Body of pancreas (tissue), 4 donors: ENCODE data around the gene AGAP3. TPM values are rescaled to one million over a fixed set of nuclear protein-coding genes. Genes with fewer than 3 reads are reported as not detected.

Source experiments
- ATAC-seq: fragments of 150-250 bp; one replicate; pipeline ENCODE4 v1.9.1; 2016
- DNase-seq, 4 donors: peaks; one replicate each; pipeline ENCODE4 v3.0.0-alpha.2; 2019
- H3K27ac ChIP-seq, 4 donors: fragments of 200-600 bp; sonication (generic); 1 replicate in 3 of 4; 2 replicates in 1 of 4; pipeline versions ENCODE4 v1.5.1 to v1.6.1; 2016 to 2019; ENCODE audit warnings: mild to moderate bottlenecking in 1 of 4, mixed read lengths in 1 of 4, moderate library complexity in 1 of 4
- H3K27me3 ChIP-seq, 2 donors: fragments of 200-600 bp; sonication (generic); one replicate each; pipeline ENCODE4 v1.6.0; 2016; ENCODE audit warnings: mild to moderate bottlenecking in 1 of 2
- H3K36me3 ChIP-seq, 2 donors: fragments of 200-600 bp; sonication (generic); replicated peaks in 1 of 2; 2 replicates each; pipeline ENCODE4 v1.5.1; 2016; ENCODE audit warnings: low read depth in 2 of 2; ENCODE audit not compliant: insufficient read depth in 1 of 2
- H3K4me1 ChIP-seq: fragments of 200-600 bp; sonication (generic); one replicate; pipeline ENCODE4 v1.6.0; 2016
- H3K4me3 ChIP-seq, 2 donors: fragments of 200-600 bp; sonication (generic); 1 replicate in 1 of 2; 2 replicates in 1 of 2; pipeline ENCODE4 v1.5.1; 2016 to 2019
- H3K9me3 ChIP-seq, 3 donors: fragments of 200-600 bp; sonication (generic); 1 replicate in 2 of 3; 2 replicates in 1 of 3; pipeline ENCODE4 v1.5.1; 2016
- POLR2A ChIP-seq, 3 donors: fragments of 450-650 bp; IDR thresholded peaks; one replicate each; pipeline ENCODE4 v1.6.1; 2016; ENCODE audit warnings: antibody characterized with exemption in 3 of 3, mild to moderate bottlenecking in 2 of 3
- WGBS, 2 donors: methylation state at CpG; one replicate each; pipeline ENCODE4 v1.1.5; 2017; 5-methylcytosine and 5-hydroxymethylcytosine counted together
- intact Hi-C: fragments of 100-400 bp; cut with DNase I; formaldehyde crosslinking; loops from one replicate; pipeline ENCODE4 v1.15.1; 2023
- total RNA-seq, 2 donors: library from RNA; depleted of rRNA; stranded (reverse); fragments of >200 nt; gene quantifications; one replicate each; pipeline ENCODE4 v1.1.0, GENCODE V29; 2016
- TF ChIP-seq, protein P1 (sequence below), 7 experiments: fragments of 450-650 bp in 4 of 7; fragments of 200-600 bp in 3 of 7; sonication (generic) in 3 of 7; IDR thresholded peaks; one replicate each; pipeline ENCODE4 v1.5.1; 2016 to 2019; ENCODE audit warnings: antibody characterized with exemption in 7 of 7

Gene AGAP3
- total RNA-seq, 2 donors from 2014 or later, result 45.4 to 104 TPM

DNA sequence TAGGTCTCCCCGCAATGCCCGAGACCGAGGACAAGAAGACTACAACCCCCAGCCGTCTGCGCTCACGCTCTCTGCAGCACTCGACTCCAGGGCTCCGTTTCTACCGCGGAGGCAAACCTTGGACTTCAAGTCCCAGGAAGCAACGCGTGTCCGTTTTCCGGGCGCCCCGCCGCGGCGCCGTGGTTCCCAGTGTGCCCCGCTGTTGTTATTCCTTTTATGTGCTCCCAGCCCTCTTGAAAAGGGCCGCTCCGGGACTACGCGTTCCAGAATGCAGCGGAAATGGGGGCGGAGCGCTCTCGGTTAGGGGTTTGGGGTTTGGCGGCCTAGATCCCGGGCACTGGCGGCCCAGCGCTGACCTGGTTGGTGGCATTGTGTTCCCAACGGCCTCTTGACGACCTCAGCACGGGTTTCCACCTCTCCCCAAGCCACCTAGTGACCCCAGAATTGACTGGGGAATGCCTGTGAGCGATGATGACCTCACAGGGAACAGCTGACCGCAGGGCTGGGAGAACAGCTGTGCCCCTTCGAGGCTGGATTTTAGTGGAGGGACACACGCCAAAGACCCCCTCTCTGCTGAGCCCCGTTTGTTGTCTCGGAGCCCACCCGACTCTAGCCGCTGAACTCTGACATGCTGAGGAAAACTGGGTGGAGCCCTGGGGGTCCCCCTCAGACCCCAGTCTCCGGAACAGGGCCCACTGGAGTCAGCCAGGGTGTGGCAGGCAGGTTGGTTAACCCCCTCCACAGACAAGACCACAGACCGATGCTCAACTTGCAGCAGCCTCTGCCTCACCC, 28.1 kb upstream of the AGAP3 start:
- Histone ChIP-seq H3K4me1 (peaks cover 49% of the 10 kb centered on the region), H3K9me3 (no peaks in the 10 kb centered on the region), H3K27ac (peak overlapping the region; percentile 92 to 98 (median 96)), H3K36me3 (no peaks in the 10 kb centered on the region), H3K4me3 (peak overlapping the region in 1 of 2 donors; percentile 57), H3K27me3 (no peaks in the 10 kb centered on the region)
- TF ChIP-seq, protein P1, sequence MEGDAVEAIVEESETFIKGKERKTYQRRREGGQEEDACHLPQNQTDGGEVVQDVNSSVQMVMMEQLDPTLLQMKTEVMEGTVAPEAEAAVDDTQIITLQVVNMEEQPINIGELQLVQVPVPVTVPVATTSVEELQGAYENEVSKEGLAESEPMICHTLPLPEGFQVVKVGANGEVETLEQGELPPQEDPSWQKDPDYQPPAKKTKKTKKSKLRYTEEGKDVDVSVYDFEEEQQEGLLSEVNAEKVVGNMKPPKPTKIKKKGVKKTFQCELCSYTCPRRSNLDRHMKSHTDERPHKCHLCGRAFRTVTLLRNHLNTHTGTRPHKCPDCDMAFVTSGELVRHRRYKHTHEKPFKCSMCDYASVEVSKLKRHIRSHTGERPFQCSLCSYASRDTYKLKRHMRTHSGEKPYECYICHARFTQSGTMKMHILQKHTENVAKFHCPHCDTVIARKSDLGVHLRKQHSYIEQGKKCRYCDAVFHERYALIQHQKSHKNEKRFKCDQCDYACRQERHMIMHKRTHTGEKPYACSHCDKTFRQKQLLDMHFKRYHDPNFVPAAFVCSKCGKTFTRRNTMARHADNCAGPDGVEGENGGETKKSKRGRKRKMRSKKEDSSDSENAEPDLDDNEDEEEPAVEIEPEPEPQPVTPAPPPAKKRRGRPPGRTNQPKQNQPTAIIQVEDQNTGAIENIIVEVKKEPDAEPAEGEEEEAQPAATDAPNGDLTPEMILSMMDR (IDR thresholded peaks at IDR 0.05), result peak in 1 of 7 experiments; percentile 7
- peak; percentile 43 to 87 (median 83) for TF ChIP-seq POLR2A (IDR thresholded peaks at IDR 0.05)
- intact Hi-C loops, result no loop called here
- peak; percentile 99 to 100 (median 99) for DNase-seq
- ATAC-seq, result peak; percentile 83
- WGBS, 2 donors, result 1 to 4% methylated on average over 5 to 46 of the region's 46 CpGs

DNA sequence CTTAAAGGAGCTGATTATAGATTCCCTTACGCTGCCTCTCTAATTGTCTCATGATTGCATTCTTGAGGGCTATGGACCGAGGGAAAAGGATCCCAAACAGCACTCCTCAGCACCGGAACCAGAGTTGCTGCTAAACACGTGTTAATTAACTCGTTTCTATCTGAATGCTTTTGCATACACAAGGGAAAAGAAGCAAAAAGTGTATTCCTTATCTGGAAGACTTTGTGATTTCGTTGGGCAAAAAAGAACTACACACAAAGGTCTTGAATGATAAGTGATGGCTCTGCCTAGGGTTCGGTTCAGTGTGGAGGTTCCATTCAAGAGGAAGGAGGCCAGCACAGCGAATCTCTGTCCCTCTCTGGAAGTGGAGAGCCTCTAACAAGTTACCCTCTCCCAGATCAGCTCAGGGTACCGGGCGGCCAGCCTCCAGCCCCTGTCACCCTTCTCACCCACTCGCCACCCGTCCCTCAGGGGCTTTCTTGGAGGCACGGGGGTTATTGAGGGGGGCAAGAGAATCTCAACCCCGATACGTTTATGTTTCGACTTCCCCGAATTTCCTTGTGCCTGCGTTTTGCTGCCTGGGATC, 27.4 kb upstream of the AGAP3 start:
- H3K4me3 ChIP-seq, result no peak overlapping the region
- peak in 1 of 4 donors; percentile 23 for DNase-seq
- no peak for ATAC-seq
- 5 to 6% methylated on average over 7 to 18 of the region's 18 CpGs for WGBS, 2 donors
- no peaks in the 10 kb centered on the region for H3K27me3 ChIP-seq
- no peaks in the 10 kb centered on the region for H3K9me3 ChIP-seq
- H3K27ac ChIP-seq, result peak overlapping the region; percentile 92 to 98 (median 96)
- intact Hi-C loops, result no loop called here
- H3K36me3 ChIP-seq, result no peaks in the 10 kb centered on the region
- peaks cover 56% of the 10 kb centered on the region for H3K4me1 ChIP-seq
- TF ChIP-seq, protein P1 (IDR thresholded peaks at IDR 0.05), result no peak
- TF ChIP-seq POLR2A (IDR thresholded peaks at IDR 0.05), result no peak

DNA sequence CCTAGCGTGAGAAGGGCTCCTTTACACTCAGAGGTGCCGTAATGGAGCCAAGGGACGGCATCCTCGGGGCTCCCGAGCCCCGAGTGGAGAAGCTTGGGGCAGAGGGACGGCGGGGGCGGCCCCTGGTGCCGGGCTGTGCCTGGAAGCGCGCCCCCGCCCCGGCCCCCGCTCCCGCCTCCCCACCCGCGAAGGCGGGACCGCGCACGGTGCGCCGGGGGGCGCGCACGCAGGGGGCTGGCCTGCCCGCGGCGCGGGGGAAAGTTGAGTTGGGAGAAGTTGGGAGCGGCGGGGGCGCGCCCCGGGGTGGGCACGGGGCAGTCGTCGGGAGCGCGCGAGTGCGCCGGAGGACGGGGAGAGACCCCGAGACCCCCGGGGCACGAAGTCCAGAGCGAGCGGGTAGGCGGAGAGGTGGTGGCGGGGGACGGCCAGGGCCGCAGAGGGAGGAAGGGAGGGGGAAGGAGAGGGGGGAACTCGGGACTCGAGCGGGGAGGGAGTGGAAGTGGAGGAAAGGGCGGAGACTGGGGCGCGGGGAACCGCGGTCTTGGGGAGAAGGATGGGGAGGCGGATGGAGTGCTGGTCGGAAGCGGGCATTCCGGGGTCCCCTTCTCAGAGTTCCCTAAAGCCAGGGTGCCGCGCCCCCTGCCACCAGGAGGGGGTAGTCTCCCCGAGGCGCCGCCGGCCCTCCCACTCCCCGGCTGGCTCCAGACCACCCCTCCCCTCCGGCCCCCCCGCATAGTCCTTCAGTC, 26.7 kb upstream of the AGAP3 start, which contains the start of gene SLC4A2:
SLC4A2 (plus strand) TSS at position 223 of the 746 bp plus-strand sequence. CDS start 2,399 bp downstream, outside the sequence.
- H3K4me3 ChIP-seq, result peak within 1 kb of the TSS; percentile 48 to 73
- H3K36me3 ChIP-seq, result peaks cover 0 to 2% of the 10 kb centered on the region in 2 donors
- H3K4me1 ChIP-seq, result peaks cover 60% of the 10 kb centered on the region
- peak; percentile 39 for ATAC-seq
- peak; percentile 67 to 80 (median 74) for DNase-seq
- H3K27ac ChIP-seq, result peak within 1 kb of the TSS; percentile 92 to 98 (median 96)
- WGBS, 2 donors, result 1 to 3% methylated on average over 24 to 52 of the region's 75 CpGs
- TF ChIP-seq, protein P1 (IDR thresholded peaks at IDR 0.05), result peak; percentile 15 to 54 (median 35)
- peak in 2 of 3 donors; percentile 55 to 59 for TF ChIP-seq POLR2A (IDR thresholded peaks at IDR 0.05)
- H3K27me3 ChIP-seq, result no peaks in the 10 kb centered on the region
- H3K9me3 ChIP-seq, result no peaks in the 10 kb centered on the region
- intact Hi-C loops, result no loop called here

DNA sequence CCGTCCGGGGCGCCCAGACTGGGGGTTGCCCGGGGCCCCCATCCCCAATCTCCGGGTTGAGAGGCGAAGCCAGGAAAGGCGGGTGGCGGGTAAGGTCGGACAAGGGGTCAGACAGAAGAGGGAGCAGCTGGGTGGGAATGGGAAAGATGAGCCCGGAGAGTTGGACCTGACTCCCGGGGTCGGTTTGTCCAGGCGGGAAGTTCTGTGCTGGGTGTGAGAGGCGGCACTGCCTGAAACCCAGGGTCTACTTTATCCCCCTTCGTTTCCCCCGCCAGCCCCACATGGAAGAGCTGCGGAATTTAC, 26.2 kb upstream of the AGAP3 start:
- 0 to 3% methylated on average over 9 to 17 of the region's 17 CpGs for WGBS, 2 donors
- H3K9me3 ChIP-seq, result no peaks in the 10 kb centered on the region
- peak overlapping the region; percentile 48 to 73 for H3K4me3 ChIP-seq
- H3K4me1 ChIP-seq, result peaks cover 66% of the 10 kb centered on the region
- DNase-seq (no peak), ATAC-seq (no peak)
- intact Hi-C loops, result no loop called here
- H3K27ac ChIP-seq, result peak overlapping the region; percentile 92 to 98 (median 96)
- H3K36me3 ChIP-seq, result peaks cover 2 to 6% of the 10 kb centered on the region in 2 donors
- no peak for TF ChIP-seq POLR2A (IDR thresholded peaks at IDR 0.05)
- TF ChIP-seq, protein P1 (IDR thresholded peaks at IDR 0.05), result no peak
- no peaks in the 10 kb centered on the region for H3K27me3 ChIP-seq
